ENCODE measurements around the gene ZYG11A.

ZYG11A gene

DNA sequence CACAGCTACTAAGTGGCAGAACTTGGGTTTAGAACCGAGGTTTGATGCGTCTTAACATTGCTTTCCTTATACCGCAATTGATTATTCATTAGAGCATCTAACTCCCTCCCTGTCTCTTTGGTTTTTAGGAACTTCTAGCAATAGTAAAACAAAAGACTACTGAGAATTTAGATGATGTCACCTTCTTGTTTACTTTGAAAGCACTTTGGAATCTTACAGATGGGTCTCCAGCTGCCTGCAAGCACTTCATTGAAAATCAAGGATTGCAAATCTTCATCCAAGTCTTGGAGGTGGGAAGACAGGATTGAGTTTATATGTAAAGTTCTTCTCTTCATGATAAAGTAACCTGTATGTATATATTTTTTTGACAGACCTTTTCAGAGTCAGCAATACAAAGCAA, 35.0 kb downstream of the ZYG11A start:
- ATAC-seq: no peak
- no peak for DNase-seq

DNA sequence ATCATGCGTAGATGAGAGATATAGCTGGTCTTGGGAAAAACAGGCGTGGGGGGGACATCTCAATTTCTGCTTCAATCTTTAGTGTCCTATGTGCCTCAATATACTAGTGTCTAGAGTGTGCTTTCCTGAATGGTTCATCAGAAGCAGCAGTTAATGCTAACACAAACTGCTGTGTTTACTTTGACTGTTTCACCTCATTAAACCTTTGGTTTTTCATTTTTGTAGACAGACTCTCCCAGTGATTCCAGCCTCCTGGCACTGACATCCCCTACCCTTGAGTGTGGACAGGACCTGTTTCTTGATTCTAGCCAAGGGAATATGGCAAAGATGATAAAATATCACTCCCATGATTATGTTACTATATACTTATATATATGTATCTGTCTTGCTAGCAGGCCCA, 37.6 kb downstream of the ZYG11A start:
- DNase-seq (no peak), ATAC-seq (no peak)

- DNase-seq (no peak), ATAC-seq (no peak)
These were observed 44.9 kb downstream of the ZYG11A start for GRCh38 chr1:52887483-52887882.

- no peak for DNase-seq
- ATAC-seq: no peak
These were observed 50.1 kb downstream of the ZYG11A start for GRCh38 chr1:52892424-52893215.

DNA sequence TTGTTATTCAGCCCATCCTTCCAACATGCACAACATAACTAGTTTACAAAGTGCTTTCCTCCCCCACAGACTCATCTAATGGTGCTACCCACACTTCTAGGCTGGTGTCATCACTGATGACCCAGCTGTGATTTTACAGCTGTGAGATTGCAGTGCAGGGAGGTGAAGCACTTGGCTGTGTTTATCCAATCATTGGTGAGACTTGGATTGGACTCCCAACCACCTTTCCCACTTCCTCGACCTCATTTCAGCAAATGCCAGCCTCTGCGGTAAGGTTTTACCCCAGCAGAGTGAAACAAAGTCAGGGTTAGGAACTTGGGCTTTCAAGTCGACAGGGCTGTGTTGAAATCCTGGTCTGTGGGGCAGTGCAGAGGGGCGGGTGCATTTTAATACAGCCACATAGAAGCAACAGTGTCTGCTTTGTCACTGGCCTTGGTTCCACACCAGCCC, 56.9 kb downstream of the ZYG11A start:
- ATAC-seq (no peak), DNase-seq (no peak)

DNA sequence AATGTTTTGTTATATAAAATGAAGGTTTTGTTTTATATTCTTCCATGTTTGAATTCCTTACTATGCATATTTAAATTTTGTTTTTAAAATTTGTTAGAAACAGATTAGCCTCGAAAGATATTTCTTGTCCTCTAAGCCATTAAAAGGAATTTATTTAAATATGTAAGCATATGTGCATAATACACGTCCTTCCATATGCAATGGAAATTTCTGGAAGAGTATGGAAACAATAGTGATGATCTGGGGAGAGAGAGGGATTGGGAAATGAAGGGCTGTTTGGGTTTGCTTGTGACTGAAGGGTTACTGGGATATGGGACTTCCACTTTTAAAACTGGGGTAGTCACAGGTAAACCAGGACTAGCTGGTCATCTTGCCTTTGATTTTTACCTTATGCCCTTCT, 57.8 kb downstream of the ZYG11A start:
- no peak for DNase-seq
- ATAC-seq: no peak

GRCh38 chr1:52901384-52901783, 58.8 kb downstream of the ZYG11A start:
- ATAC-seq: no peak
- DNase-seq: no peak

DNA sequence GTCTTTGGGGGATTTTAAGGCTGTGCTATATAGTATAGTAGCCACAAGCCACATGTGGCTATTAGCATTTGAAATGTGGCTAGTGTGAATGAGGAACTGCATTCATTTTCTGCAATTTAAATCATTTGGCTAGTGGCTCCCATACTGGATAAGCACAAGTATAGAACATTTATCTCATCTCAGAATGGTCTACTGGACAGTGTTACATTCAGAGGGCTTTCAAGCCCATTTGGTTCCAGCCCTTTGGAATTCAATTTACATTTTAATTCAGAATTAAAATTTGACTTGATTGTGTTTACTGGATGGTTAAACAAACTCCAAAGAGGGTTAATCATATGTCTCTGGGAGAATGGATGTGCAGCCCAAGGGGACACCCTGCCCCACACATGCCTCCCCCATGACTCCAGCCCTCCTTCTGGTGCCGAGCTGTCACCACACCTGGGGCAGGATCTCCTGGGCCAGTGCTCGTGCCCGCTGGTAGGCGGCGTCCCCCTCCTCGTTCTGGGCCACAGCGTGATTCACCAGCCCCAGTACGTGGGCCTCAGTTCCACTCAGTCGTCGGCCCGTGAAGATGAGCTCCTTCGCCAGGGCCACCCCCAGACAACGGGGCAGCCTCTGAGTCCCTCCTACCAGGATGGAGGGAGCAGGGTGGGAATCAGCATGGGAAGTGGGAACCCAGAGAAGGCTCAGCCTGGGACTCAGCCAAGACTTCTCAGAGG, 61.8 kb downstream of the ZYG11A start:
- no peak for DNase-seq
- ATAC-seq: no peak

- peak; percentile 44 for DNase-seq
These were observed 62.6 kb downstream of the ZYG11A start for GRCh38 chr1:52904927-52905698.

GRCh38 chr1:52906135-52906603, 63.6 kb downstream of the ZYG11A start:
- DNase-seq: no peak
- no peak for ATAC-seq

More at GRCh38 chr1:52904927-52905698, 62.6 kb downstream of the ZYG11A start:
- ATAC-seq: peak; percentile 84

GRCh38 chr1:52907068-52907811, 64.7 kb downstream of the ZYG11A start:
- no peak for DNase-seq
- no peak for ATAC-seq

DNA sequence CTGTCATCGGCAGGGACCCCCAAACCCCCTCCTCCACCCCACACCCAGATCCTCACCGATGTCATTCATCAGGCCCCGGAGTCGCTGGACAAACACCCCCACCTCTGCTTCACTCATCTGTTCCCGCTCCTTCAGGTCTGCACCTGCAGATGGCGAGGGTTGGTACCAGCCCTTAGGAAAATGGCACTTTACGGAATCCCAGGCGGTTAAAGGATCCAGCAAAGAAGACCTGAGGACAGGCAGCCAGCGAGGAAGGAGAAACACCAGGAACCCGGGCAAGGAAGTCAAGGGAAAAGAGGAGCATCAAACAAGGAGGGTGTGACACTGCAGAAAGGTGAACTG, 65.2 kb downstream of the ZYG11A start:
- no peak for ATAC-seq
- no peak for DNase-seq

DNA sequence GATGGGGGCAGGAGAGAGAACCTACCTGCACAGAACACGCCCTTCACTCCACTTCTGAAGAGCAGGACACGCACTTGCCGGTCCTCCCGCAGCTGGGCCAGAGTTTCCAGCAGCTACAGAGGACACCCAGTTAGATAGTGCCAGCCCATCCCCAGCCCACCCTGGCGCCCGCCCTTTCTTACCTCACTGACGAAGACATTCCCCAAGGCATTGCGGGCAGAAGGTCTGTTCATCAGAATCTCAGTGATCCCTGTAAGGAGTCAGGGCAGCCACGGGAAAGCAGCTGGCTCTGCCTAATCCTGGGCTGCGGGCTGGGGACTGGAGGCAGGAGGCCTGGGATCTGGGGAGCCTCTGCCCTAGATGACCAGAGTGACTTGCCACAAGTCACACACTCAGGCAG, 69.0 kb downstream of the ZYG11A start:
- DNase-seq (no peak), ATAC-seq (no peak)

DNA sequence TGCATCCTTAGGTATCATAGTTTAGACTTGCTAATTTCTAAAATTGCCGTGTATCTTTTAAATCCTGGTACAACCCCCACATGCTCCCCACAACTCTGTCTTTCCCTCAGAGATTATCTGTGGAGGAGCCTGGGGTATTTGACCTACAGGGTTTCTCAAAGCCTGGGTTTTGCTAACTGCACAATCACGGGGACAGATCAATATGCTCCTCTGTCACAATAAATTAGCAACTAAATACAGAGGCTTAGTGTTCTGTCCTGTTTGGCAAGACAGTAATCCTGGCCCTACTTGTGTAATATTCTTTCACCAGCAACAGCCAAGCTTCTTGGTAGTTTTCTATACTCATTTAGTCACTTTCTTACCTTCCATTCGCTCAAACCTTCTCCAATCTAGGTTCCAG, 70.5 kb downstream of the ZYG11A start:
- DNase-seq (no peak), ATAC-seq (no peak)

DNA sequence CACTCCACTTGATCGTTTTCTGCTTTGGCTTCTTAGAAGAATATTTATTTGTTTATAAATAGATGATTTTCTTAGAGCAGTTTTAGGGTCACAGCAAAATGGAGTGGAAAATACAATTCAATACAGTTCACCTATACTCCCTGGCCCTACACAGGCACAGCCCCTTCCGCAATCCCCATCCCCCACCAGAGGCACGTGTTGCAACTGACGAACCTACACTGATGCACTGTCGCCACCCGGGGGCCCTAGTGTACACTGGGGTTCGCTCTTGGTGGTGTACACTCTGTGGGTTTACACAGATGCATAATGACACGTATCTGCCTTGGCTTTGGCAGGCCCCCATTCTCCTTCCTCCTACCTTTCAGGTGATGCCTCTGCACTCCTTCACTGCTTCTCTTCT, 71.0 kb downstream of the ZYG11A start:
- ATAC-seq: no peak
- no peak for DNase-seq

GRCh38 chr1:52914463-52914862, 71.9 kb downstream of the ZYG11A start:
- no peak for DNase-seq
- no peak for ATAC-seq

DNA sequence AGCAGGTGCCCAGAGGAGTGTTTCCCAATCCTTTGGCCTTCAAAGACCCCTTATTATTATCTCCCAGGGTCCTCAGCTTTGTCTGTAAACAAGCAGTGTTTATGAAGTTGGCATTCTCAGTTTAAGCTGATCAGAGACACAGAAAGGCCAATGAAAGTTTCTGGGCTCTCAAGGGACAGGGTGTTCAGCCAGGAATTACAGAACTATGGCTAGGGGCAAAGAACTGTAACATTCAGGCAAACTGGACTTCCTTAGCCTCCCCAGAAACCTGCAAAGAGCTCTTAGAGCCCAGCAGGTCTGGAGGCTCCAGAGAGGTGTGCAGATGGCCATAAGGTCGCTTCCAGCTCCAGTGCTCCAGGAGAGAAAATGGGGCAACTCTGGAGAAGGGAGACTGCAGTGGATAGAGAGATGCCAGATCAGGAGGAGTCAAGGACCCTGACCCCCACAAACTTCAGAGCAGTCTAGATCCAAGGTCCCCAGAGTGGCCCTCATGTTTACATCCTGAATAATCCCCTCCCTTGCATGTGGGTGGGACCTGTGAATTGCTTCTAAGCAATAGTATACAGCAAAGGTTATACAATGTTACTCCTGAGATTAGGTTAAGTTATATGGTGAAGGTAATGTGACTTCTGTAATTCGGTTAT, 72.8 kb downstream of the ZYG11A start:
- ATAC-seq: no peak

GRCh38 chr1:52915855-52916220, 73.3 kb downstream of the ZYG11A start:
- DNase-seq: no peak
- no peak for ATAC-seq

More for the DNA sequence above, 72.8 kb downstream of the ZYG11A start:
- no peak for DNase-seq

- no peak for ATAC-seq
- DNase-seq: no peak
These were observed 73.8 kb downstream of the ZYG11A start for GRCh38 chr1:52916241-52916975.

DNA sequence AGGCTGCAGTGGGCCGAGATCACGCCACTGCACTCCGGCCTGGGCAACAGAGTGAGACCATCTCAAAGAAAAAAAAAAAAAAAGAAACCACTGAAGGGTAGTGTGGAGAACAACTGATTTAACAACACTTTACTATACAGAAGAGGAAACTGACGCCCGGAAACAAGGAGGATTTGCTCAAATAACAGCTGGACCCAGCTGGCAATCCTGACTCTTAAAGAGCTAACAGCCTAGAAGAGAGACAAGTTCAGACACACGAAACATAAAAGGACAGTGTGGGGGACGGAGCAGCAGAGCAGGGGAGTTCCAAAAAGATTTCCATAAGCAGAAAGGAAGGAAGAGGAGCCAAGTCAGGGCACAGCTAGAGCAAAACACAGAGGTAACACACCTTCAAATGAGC, 74.6 kb downstream of the ZYG11A start:
- ATAC-seq (no peak), DNase-seq (no peak)

DNA sequence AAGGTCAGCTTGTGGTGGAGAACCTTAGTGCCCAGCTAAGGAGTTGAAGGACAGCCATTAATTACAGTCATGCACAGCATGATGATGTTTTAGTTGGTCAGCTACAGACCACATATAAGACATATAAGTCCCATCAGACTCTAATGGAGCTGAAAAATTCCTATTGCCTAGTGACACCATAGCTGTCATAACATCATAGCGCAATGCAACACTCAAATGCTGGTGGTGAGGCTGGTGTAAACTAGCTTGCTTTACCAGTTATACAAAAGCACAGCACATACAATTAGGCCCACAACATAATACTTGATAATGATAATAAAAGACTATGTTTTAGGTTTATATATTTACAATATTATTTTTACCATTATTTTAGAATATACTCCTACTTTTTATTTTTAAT, 75.0 kb downstream of the ZYG11A start:
- no peak for ATAC-seq

More for the DNA sequence above, 75.0 kb downstream of the ZYG11A start:
- DNase-seq: no peak
